DMS53 treated with DMSO at 0.1 percent for 48 hours (cell line): ENCODE data around the gene LAMC3.
"Not testable (repeated sequence)": the region's sequence is repeated elsewhere in the genome, so short reads cannot be mapped to it uniquely, and the experiment has no call there.

Source experiments
- DNase-seq: peaks from one replicate; lab custom pipeline; 2025; ENCODE audit not compliant: unreplicated experiment; lab: John Stamatoyannopoulos, UW

LAMC3 gene

DNA sequence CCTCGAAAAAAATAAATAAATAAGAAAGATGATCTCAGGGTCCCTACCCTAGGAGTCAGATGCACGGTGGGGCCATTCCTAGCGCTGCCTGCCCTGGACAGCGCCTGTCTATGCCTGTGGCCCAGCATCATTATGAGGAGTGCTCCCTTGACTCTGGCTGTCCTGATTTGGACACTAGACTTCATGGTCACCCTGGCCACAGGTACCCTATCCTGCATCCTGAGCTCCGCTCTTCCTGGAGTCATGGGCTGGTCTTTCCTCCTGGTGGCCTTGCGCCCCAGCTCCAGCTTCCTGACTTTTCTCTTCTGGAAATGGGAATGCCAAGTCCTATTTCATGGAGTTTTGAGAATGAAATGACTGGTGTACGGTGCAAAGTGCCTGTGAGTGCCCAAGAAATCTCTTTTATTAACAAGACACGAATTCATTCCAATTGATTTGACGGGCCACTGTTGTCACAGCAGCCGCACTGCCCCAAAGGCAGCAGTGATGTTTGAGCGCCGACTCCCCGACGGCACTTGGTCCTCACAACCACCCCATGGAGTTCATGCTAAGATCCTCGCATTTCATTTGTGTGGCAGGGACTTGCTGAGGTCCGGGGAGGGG, 86.8 kb downstream of the LAMC3 start:
- peak; percentile 16 for DNase-seq

DNA sequence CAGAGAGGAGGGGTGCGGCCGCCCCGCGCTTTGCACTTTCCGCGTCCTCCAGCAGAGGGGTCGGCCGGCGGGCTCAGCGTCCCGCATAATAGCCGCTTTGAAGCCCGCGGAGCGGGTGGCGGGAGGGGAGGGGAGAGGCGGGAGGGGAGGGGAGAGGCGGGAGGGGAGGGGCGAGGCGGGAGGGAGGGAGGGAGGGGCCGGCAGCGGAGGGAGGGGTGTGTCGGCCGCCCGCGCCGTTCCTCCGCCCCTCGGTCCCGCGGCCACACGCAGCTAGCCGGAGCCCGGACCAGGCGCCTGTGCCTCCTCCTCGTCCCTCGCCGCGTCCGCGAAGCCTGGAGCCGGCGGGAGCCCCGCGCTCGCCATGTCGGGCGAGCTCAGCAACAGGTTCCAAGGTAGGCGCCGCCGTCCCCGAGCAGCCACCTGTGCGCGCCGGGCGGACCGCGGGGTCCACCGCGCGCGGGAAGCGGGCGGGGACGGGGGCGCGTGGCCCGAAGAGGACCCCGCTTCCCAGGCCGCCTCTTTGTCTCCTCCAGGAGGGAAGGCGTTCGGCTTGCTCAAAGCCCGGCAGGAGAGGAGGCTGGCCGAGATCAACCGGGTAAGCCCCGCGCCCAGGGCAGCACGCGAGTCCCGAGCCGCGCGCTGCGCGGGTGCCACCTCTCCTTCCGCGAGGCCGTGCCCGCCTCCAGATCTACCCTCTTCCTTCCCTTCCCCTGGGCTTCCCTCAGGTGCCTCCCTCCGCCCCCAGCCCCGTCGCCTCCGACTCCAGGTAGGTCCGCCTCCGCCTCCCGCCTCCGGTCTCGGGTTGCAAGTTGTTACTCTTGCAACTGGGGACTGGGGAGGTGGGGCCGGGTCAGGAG, 87.5 kb downstream of the LAMC3 start, which contains the start of gene AIF1L:
AIF1L (plus strand) TSS at position 263 of the 857 bp plus-strand sequence; CDS start at position 362, 99 bp downstream.
- peak; percentile 18 for DNase-seq

DNA sequence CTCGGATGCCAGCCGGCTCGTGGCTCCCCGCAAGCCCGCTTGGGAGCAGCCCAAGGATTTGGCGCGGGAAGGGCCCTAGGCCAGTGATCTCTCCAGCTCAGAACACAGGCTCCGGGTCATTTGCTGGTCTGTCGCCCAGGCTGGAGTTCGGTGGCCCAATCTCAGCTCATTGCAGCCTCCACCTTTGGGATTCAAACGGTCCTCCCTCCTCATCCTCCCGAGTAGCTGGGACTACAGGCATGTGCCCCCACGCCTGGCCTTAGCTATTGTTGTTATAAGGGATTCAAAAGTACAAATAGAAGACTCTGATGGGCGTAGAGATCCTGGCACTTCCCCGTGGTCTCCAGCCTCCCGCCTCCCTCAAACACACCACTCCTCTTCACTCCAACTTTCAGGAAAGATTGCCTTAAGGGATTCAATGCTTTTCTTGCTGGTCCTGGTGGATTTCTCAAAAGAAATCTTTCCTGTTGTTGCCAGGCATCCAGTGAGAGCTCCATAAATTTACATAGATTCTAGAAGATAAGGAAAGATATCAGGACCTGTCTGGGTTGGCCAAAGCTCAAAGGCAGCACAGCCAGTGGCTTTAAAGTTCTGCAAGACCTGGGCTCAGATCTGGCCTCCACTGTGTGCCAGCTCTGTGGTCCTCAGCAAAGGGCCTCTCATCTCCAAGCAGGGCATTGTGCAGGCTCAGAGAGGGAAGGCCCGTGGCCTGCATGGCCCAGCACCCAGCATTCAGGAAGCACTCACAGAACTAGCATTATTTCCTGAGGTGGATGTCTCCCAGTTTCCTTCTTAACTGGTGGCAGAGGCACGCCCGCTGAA, 88.4 kb downstream of the LAMC3 start:
- DNase-seq, result no peak

DNA sequence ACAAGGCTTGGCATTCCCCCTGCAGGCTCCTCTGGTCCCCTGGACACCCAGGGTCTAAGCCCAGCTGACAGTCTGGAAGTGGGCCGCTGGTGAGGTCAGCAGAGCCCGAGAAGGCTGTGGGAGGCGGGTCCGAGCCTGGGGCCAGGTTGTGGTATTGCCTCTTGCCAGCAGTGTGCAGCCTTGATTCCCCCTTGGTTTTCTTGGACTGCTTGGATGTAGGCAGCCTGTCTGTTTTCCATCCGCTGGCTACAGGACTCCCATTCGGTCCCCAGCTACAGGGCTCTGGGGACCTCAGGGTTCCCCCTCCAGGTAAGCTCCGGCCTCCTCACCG, 88.9 kb downstream of the LAMC3 start:
- no peak for DNase-seq

DNA sequence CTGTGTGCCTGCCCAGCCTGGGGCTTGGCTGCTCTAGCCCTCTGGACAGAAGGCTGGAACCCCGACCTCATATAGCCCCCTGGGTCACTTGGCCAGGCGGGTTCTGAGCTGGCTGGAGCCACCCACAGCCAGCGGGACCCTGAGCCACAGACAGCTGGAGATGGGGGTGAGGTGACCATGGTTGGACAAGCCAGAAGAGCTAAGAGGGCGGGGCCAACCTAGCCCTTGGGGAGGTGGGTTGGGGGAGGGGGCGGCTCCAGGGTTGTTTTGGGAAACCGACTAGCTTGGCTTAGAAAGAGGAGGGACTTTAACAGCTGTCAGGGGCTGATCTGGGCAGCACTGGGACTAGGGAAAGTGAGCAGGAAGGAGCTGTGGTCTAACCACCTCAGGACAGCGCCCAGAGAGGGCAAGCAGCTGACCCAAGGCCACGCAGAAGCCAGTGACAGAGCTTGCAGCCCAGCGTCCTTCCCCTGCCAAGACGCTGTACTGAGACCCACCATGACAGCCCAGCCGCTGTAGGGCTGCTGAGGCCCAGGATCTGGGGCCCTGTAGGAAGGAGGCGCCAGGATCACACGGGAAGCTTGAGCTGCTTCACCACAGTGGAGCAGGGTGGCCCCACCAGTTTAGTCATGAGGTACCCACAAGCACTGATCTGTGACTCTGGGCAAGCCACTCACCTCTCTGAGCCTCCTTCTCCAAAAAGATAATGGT, 89.6 kb downstream of the LAMC3 start:
- no peak for DNase-seq

DNA sequence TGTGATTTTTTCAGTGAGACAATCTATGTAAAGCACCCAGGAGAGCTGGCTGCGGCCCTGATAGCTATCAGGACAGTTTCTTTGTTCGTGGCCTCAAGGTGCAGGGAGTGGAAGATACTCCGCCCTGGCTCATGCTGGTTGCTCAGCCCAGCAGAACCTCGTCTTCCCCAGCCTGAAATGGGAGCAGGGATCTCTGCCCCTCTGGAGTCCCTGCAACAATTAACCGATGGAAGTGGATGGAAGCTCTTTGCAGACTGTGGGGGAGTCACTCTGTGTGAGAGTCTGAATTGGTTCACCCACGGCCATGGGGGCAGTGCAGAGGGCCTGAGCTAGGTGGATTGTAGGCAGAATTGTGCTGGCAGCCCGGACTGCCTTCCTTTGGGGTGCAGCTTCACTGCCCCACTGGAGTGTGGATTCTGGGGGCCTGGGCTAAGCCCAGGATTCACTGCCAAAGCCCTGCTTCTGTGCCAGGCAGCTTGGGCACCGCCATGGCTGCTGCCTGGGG, 90.2 kb downstream of the LAMC3 start:
- no peak for DNase-seq

DNA sequence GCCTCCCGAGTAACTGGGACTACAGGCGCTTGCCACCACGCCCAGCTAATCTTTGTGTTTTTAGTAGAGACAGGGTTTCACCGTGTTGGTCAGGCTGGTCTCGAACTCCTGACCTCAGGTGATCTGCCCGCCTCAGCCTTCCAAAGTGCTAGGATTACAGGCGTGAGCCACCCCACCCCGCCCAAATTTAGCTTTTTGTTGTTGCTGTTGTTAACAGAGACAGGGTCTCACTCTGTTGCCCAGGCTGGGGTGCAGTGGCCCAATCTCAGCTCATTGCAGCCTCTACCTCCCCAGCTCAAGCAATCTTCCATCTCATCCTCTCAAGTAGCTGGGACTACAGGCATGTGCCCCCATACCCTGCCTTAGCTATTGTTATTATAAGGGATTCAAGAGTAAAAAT, 90.9 kb downstream of the LAMC3 start:
- DNase-seq, result not testable (repeated sequence)

DNA sequence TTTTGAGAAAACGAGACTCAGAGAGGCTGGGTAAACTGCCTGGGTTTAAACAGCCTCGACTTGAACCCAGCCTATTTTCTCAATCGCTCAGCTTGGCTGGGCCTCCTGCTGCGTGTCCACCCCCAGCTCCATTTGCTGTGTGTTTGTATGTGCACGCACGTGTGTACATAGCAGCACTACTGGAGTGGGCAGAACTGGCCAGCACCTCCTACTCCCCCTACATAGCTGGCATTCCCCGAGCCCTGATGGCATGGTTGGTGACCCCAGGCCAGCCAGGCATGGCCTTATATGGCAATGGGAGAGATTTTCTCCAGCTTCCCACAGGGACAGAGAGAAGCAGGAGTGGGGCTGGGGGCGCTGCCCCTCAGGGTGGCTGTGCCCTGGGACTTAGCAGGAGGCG, 91.5 kb downstream of the LAMC3 start:
- no peak for DNase-seq

DNA sequence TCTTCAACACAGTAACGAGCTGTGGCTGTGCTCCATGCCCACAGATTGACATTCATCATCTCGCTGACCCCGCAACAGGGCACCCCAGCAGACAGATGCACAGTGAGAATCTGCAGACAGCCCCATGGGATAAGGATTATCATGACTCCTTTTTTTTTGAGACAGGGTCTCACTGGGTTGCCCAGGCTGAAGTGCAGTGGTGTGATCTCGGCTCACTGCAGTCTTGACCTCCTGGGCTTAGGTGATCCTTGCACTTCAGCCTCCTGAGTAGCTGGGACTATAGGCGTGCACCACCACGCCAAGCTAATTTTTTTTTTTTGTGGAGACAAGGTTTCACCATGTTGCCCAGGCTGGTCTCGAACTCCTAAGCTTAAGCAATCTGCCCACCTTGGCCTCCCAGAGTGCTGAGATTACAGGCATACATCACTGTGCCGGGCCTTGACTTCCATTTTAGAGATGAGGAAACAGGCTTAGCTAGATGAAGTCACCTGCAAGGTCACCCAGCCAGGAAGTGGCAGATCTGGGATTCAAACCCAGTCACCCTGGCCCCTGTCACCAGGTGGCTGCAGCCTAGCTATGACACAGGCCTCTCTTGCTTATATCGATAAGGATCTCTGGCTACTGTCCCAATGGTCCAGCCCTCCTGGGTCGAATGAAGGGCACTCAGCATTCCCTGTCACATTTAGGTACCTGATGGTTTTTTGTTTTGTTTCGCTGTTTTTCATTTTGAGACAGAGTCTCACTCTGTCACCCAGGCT, 92.4 kb downstream of the LAMC3 start:
- DNase-seq, result no peak

DNA sequence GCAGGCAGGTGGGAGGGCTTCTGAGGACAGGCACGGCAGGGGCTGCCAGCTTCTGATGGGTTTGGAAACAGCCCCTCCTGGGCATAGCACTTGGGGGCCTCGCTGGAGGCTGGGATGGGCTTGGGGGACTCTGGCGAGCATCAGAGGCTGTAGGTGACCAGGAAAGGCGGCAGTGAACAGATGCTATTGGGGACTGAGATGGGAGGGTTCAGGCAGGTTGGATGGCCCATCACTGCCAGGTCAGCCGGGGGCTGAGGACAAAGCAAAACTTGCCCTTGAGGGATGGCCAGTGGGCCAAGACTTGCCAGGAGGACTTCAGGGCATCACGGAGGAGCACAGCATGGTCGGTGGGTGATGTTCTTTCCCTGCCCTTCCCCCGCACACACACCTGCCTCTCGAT, 94.0 kb downstream of the LAMC3 start:
- no peak for DNase-seq

DNA sequence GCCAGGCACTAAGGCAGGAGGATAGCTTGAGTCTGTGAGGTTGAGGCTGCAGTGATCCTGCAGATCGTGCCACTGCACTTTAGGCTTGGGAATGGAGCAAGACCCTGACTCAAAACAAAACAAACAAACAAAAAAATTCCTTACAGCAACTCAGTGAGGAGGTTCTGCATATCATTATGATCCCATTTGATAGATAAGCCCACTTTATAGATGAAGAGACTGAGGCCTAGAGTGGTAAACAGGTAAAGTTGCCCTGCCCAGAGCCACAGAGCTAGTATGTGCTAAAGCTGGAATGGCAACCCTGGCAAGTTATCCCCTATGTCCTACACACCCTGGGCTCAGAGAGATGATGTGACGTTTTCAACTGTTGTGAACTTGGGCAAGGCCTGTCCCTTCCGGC, 94.6 kb downstream of the LAMC3 start:
- no peak for DNase-seq

DNA sequence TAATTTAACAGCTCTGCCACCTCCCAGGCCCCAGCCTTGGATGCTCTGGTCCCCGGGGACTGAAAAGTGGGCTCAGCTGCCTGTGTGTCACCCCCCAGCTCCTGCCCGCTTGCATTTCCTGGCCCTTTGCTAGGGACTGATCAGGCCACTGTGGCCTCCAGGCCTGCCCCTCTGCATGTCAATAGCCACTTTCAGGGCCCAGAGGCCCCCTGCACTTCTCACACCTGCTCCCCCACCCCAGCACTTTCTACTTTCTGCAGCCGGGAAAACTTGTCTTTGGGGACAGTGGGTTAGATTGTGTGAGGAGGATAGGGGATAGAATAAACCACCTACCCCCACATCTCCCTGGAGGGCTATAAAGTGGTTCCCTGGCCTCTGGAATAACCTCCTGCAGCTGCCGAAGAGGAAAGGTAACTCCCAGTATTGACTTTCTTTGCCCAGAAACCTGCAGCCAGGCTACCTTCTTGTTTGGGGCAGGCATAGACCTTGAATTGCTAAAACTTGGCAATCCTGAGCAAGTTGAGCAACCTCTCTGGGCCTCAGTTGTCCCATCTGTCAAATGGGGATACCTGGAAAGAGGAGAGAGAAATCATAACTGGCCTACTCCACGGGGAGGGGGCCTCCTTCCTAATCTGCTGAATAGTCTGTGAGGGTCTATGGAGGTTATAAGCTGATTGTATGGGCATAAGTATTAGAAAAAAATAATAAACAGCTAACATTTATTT, 95.2 kb downstream of the LAMC3 start:
- DNase-seq, result no peak

DNA sequence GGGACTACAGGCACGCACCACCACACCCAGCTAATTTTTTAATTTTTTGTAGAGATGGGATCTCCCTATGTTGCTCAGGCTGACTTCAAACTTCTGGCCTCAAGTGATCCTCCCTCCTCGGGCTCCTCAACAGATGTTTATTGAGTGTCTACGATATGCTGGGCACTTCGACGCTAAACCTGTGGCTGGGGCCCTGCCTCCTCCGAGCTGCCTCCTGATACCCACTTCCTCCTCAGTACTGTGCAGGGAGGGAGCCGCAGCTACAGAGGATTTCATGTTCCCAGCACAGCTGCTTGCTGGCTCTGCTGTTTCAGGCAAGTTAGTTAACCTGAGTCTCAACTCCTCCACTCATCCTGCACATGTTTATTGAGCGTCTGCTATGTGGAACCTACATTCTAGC, 97.0 kb downstream of the LAMC3 start:
- DNase-seq, result no peak

DNA sequence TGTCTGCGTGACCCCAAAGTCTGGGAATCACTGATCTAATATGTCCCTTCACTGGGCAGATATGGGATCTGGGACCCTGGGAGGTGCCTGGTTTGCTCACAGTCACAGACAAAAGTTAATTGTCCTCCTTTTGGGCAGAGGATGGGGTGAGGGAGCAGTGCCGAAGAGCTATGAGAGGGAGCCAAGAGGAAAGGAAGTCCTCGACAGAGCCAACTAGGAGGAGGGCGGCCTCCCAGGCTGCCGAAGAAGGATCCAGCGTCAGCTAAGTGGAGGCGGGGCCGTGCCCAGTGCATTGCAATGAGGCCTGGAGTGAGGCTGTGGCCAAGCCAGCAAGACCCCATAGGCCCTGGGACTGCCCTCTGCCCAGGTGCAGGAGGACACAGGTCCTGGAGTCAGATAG, 98.8 kb downstream of the LAMC3 start:
- no peak for DNase-seq

DNA sequence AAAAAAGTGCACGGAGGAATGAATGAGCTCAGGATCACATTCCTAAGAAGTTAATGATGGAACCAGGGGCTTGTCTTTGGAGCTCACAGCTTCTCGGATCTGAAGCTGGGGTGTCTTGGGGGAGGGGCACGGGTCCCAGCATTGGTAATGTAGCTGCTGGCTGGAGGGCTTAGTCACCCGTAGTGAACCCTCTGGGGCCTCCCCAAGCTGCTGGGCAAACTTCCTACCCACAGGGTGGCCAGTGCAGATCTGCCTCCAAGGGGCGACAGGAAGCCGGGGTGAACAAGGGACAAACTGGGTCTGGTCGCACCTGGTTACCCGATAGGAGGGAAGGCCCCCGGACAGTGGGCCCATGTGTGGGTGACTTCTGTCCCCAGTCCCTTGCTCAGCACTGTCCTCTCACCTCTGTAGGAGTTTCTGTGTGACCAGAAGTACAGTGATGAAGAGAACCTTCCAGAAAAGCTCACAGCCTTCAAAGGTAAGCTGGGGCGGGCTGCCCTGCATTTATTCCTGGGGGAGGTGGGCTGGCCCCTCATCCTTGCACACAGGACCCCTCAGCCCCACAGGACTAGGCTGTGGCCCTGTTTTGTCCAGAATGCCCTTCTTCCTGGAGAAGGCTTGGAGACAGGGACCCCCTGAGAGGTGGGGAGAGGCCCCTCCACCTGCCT, 102.3 kb downstream of the LAMC3 start:
- DNase-seq, result no peak

DNA sequence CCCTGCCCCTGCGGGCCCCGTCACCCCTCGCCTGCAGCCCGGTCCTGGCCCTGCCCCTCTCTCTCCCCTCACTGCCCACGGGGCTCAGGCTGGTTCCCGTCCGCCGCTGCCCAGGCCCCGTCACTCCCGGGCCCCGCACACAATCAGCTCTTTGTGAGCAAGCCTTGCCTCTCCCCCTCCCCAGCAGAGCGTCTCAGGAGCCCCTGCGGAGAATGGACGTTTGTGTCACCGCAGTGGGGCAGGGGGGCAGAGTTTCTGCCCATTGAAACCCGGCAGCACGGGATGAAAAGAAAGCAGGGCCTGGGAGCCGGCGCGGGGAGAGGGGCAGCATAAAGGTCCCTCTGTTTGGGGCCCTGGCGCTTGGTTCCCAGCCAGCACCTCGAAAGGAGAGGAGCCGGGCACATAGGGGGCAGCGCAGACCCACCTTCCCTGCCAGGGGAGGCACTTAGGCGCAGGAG, 102.9 kb downstream of the LAMC3 start:
- no peak for DNase-seq

DNA sequence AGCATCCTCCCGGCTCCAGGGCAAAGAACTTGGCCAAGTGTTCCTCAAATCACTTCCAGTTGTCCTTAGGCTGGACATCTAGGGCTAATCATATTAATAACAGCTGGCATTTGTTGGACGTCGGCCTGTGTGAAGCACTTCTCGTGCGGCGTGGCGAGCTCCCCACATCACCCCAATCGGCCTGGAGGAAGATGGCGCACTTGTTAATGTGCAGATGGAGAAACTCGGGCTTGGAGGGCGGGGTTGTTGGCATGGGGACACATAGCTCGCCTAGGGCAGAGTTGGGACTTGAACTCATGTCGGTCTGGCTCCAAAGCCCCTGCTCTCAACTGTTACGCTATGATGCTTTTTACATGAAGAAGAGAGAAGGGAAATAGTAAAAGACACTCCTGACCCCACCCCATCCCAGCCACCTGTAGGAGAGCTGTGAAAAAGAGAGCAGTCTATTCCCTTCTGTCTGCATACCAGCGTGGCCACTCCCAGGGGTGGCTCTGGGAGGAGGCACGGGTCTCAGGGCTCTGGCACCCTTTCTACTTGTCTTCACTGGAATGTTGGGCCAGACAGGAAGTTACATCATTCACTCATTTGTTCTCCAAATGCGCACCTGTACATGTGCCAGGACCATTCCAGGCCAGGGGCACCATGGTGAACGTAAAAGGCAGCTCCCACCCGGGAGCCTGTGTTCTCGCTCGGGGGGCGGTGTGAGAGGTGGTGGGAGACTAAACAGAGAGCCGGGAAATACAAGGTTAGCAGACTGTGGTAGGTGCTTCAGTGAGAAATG, 103.6 kb downstream of the LAMC3 start:
- DNase-seq, result no peak

DNA sequence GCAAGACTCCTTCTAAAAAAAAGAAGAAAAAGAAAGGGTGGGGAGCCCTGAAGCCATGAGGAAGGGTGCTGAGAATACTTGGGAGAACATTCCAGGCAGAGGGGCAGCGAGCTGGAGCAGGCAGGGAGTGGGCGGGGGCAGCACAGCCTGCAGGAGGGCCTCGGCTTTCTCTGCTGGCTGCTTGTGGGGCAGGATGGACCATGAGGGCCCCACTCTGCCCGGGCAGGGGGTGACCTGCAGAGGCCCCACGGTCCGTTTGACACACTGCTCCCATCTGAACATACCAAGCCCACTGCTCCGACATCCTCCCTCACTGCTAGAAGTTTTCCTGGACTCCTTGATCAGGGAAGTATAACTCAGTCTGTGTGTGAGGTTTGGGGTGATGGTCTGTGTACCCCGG, 104.7 kb downstream of the LAMC3 start:
- no peak for DNase-seq
